Body of pancreas (tissue), 4 donors: Measurements from ENCODE around the gene SIRPA.

Experiments used
- CTCF ChIP-seq, 7 experiments: fragments of 450-650 bp in 4 of 7; fragments of 200-600 bp in 3 of 7; sonication (generic) in 3 of 7; IDR thresholded peaks; one replicate each; pipeline ENCODE4 v1.5.1; 2016 to 2019; ENCODE audit warnings: antibody characterized with exemption in 7 of 7
- POLR2A ChIP-seq, 3 donors: fragments of 450-650 bp; IDR thresholded peaks; one replicate each; pipeline ENCODE4 v1.6.1; 2016; ENCODE audit warnings: antibody characterized with exemption in 3 of 3, mild to moderate bottlenecking in 2 of 3

DNA sequence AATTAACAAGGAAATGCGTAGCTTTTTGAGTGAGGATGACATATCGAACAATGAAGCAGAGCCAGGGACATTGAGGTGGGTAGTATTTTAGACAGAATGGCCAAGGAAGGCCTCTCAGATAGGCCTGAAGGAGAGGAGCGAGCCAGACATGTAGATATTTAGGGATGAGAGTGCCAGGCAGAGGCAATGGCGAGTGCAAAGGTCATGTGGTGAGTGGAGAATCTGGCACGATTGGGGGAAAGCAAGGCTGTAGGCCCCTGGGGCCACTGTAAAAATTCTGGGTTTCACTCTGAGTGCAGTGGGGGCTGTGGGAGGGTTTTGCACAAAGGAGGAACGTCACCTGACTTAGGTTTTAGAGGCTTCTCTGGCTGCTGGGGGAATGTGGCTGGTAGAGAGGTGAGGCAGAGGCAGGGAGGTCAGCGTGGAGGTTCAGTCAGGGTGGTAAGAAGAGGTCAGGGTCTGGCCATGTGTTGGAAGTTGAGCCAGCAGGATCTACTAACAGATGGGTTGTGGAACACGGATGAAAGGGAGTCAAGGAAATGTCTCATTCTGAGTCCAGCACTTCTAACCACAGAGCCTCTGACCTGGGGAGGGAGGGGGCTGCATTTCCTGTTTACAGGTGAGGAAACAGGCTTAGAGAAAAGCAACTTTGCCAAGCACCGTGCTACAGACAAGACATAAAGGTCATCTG is 11.3 kb downstream of the SIRPA start:
- TF ChIP-seq CTCF (IDR thresholded peaks at IDR 0.05): no peak
- no peak for TF ChIP-seq POLR2A (IDR thresholded peaks at IDR 0.05)
